GM12872 (cell line): ENCODE measurements around the gene PRRT3.

Experiments
- TF ChIP-seq, protein P1 (sequence below): IDR thresholded peaks from 3 replicates; pipeline ENCODE4 v1.5.1; 2011; ENCODE audit warnings: low read depth, mild to moderate bottlenecking, low read length, moderate library complexity; ENCODE audit not compliant: insufficient read depth

The PRRT3 gene

DNA sequence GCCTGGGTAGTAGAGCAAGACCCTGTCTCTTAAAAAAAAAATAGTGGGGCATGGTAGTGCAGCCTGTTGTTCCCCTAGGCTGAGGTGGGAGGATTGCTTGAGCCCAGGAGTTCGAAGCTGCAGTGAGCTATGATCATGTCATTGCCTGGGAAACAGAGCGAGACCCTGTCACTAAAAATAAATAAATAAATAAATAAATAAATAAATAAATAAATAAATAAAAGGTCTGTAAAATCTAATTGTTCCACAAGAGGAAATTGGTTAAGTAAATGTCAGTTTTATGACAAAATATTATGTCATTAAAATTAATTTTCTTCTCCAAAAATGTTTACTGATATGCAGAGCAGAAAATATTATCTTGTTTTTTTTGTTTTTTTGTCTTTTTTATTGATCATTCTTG is 13.2 kb downstream of the PRRT3 start:
- TF ChIP-seq, protein P1, sequence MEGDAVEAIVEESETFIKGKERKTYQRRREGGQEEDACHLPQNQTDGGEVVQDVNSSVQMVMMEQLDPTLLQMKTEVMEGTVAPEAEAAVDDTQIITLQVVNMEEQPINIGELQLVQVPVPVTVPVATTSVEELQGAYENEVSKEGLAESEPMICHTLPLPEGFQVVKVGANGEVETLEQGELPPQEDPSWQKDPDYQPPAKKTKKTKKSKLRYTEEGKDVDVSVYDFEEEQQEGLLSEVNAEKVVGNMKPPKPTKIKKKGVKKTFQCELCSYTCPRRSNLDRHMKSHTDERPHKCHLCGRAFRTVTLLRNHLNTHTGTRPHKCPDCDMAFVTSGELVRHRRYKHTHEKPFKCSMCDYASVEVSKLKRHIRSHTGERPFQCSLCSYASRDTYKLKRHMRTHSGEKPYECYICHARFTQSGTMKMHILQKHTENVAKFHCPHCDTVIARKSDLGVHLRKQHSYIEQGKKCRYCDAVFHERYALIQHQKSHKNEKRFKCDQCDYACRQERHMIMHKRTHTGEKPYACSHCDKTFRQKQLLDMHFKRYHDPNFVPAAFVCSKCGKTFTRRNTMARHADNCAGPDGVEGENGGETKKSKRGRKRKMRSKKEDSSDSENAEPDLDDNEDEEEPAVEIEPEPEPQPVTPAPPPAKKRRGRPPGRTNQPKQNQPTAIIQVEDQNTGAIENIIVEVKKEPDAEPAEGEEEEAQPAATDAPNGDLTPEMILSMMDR = no peak

DNA sequence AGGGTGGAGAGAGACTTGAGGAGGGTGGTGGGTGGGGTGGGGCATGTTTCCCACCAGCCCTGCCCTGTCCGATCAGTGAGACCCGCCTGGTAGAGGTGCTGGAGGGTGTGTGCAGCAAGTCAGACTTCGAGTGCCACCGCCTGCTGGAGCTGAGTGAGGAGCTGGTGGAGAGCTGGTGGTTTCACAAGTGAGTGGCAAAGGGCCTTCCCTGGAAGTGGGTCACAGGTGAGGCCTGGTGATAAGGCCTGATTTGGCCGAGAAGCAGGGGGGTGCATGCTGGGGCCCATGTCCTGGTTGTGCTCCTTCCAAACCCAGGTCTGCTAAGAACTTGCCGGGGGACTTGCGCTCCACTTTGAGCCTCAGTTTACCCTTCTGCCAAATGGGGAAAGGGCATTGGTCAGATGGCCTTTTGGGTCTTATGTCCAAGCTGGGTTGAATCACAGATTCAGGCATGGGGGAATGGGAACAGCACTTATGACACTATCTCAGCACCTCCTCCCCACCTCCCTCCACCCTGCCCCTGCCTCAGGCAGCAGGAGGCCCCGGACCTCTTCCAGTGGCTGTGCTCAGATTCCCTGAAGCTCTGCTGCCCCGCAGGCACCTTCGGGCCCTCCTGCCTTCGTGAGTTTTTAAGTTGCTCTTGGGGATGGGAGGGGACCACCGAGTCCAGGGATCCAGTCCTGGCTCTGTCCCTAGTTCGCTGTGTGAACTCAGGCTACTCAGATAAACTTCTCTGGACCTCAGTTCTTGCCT is 14.5 kb downstream of the PRRT3 start:
- TF ChIP-seq, protein P1 = no peak

DNA sequence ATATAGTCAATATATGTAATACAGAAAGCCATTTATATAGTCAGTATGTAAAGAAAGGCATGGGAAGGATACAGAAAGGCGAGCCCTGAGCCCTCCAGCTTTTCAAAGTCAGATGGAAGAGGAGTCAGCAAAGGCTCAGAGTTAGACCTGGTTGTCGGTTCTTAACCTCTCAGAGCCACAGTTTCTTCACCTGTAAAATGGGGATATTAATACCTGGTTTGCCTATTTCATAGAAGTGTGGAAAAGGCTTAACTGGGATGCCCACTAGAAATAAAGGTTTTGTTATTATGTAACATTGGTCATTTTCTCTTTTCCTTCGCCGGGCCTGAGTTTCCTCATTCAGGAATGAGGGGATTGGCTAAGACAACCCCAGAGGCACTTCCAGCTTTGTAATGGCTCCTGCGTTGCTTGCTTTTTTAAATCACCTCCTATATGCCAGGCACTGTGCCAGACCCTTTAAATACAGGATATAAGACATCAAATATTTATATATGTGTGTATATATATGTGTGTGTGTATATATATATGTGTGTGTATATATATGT is 16.2 kb downstream of the PRRT3 start:
- TF ChIP-seq, protein P1 = no peak

DNA sequence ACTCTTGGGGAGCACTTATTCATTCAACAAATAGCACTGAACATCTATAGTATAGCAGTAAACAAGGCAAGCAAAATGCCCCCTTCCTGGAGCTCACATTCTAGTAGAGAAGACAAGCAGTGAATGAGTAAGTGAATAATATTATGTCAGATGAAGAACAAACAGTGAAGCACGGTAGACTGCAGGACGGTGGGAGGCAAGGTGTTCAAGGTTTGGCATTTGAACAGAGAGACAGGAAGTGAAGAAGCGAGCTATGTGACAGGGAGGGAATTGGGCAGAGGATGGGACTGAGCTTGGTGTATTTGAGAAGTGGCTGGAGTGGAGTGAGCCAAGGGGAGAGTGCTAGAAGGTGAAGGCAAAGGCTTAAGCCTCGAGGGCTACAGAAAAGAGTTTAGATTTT is 17.2 kb downstream of the PRRT3 start:
- TF ChIP-seq, protein P1 = no peak

DNA sequence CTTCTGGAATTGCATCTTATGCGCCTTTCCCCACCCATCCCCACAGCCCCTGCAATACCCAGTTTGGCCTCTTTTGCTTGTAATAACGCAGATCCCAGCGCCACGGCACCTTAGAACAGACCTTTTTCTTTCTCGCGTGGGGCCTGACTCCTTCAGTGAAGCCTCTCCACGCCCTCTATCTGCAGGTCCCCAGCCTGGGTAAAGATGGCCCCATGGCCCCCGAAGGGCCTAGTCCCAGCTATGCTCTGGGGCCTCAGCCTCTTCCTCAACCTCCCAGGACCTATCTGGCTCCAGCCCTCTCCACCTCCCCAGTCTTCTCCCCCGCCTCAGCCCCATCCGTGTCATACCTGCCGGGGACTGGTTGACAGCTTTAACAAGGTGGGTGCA is 18.0 kb downstream of the PRRT3 start:
- TF ChIP-seq, protein P1 = peak; percentile 27; the same call in 1 of the 3 replicates

DNA sequence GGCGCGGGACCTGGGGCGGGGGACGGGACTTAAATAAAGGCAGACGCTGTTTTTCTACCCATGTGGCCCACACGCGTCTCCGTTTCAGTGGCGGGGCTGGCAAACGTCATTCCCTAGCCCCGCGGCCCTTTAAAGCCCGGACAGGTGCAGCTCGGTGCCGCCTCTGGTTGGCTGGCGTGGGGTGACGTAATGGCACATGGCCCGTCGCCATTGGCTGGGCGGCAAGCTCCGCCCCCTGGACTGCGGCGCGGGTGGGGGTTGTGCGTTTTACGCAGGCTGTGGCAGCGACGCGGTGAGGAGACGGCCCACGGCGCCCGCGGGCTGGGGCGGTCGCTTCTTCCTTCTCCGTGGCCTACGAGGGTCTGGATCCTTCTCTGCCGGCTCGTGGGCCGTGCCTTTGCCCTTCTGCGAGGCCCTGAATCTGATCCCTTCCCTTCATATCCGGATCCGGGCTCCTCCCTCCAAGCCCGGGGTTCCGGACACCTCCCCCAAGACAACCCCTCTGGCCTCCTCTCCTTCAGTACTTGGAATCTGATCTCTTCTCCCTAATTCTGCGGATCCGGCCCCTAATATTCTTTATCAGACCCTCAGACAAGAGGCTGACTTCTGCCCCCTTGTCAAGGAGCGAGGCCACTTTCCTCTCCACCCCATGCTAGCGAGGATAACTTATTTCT is 18.5 kb downstream of the PRRT3 start, which contains the start of gene CRELD1:
TSS of gene CRELD1 (plus strand) at position 274 of the 674 bp plus-strand sequence. CDS start 605 bp downstream, outside the sequence.
- TF ChIP-seq, protein P1 = no peak

DNA sequence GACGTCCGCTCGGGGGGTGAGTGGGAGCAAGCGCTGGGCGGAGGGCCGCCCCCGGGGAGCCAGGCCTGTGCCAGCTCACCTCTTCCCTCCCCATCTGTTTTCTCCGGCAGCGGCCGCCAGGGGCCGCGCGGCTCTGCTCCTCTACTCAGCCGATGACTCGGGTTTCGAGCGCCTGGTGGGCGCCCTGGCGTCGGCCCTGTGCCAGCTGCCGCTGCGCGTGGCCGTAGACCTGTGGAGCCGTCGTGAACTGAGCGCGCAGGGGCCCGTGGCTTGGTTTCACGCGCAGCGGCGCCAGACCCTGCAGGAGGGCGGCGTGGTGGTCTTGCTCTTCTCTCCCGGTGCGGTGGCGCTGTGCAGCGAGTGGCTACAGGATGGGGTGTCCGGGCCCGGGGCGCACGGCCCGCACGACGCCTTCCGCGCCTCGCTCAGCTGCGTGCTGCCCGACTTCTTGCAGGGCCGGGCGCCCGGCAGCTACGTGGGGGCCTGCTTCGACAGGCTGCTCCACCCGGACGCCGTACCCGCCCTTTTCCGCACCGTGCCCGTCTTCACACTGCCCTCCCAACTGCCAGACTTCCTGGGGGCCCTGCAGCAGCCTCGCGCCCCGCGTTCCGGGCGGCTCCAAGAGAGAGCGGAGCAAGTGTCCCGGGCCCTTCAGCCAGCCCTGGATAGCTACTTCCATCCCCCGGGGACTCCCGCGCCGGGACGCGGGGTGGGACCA is 19.2 kb downstream of the PRRT3 start:
- TF ChIP-seq, protein P1 = peak; percentile 91
